Astrocyte (in vitro differentiated cells and primary cell): ENCODE data around the gene GTPBP10.

Experiments
- EZH2 ChIP-seq: IDR thresholded peaks from 2 replicates; pipeline ENCODE4 v1.6.1; 2012; ENCODE audit warnings: mild to moderate bottlenecking, low read length, inconsistent platforms; ENCODE audit not compliant: insufficient read depth
- TF ChIP-seq, protein P1 (sequence below): IDR thresholded peaks from 2 replicates; pipeline ENCODE4 v1.5.1; 2011; ENCODE audit warnings: low read depth, mild to moderate bottlenecking, inconsistent platforms, low read length, moderate library complexity; ENCODE audit not compliant: insufficient read depth

DNA sequence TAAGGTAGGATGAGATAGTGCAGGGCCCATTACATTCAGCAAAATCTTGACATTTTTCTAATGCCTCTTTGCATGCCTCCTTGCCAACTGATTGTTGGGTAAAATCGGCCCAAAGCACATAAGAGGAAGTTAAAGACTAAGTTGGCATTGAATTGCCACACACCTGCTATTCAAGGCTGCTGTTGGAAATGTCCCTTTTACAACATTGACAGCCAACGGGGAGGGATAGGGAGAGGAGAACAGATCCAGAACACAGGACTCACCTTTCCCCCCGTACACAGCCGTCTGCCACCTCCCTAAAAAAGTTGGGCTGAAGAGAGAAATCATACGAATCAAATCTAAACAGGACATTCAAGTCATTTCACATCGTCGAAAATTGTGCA, 26.1 kb upstream of the GTPBP10 start:
- TF ChIP-seq, protein P1, sequence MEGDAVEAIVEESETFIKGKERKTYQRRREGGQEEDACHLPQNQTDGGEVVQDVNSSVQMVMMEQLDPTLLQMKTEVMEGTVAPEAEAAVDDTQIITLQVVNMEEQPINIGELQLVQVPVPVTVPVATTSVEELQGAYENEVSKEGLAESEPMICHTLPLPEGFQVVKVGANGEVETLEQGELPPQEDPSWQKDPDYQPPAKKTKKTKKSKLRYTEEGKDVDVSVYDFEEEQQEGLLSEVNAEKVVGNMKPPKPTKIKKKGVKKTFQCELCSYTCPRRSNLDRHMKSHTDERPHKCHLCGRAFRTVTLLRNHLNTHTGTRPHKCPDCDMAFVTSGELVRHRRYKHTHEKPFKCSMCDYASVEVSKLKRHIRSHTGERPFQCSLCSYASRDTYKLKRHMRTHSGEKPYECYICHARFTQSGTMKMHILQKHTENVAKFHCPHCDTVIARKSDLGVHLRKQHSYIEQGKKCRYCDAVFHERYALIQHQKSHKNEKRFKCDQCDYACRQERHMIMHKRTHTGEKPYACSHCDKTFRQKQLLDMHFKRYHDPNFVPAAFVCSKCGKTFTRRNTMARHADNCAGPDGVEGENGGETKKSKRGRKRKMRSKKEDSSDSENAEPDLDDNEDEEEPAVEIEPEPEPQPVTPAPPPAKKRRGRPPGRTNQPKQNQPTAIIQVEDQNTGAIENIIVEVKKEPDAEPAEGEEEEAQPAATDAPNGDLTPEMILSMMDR: no peak
- TF ChIP-seq EZH2: no peak
